Urothelium cell line (cell line): ENCODE results near the gene NDN.
"Not testable (repeated sequence)": the region's sequence is repeated elsewhere in the genome, so short reads cannot be mapped to it uniquely, and the experiment has no call there.

Source experiments
- DNase-seq: peaks from one replicate; pipeline ENCODE4 v3.0.0; 2011; ENCODE audit warnings: low spot score, mixed read lengths
- FAIRE-seq: peaks from 2 replicates; lab custom pipeline; 2011; peaks lifted over from hg19 to GRCh38; lab: Jason Lieb, UNC

Gene NDN

DNA sequence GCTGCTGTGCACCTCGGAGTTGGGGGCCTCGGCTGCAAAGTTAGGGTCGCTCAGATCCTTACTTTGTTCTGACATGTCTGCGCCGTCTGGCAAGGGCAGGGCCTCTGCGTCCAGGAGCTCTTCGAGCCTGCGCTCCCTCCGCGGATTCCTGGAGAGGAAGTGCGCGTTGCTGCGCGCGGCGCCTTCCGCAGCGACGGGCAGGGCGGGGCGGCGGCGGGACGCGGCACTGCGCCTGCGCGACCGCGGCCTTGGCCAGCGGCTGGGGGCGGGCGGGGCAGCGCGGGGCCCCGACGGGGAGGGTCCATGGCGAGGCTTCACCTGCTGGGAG is at the start of gene NDN:
Gene NDN (minus strand): TSS at position 163 of the 328 bp plus-strand sequence. CDS start 88 bp downstream, at position 75.
- peak; percentile 94 for DNase-seq

DNA sequence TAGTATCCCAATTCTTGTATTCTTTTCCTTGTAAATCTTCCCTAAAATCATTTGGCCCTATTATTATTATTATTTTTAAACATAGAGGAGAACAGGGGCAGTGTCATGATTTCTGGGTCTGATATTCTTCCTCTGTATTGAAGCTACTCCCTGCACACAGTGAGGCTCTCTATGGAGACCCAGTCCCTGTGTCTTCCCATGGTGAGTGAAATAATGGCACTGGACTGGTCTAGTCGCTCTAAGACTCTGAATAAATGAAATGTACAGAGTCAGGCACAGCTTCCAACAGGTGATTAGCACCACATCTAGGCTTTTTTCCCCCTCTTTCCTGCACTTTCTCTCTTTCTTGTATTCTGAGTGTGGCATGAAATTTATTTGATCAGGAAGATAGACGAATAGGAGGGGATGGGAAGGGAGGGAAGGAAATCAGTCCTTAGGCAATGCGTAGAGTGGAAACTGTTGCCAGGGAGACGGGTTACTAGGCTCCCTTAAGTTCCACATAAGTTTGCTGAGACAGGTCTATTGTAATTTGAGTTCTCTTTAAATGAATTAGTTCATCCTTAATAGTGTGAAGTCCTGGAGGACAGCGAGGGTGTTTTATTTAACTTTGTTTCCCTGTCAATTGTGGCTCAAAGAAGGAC is 49.0 kb upstream of the NDN start:
- FAIRE-seq (no peak), DNase-seq (no peak)

More for the DNA sequence above, at the start of gene NDN:
- peak; percentile 96 for FAIRE-seq

GRCh38 chr15:23734862-23735261 is 47.8 kb upstream of the NDN start:
- DNase-seq, result no peak
- FAIRE-seq, result no peak

GRCh38 chr15:23713874-23714656 is 27.0 kb upstream of the NDN start:
- not testable (repeated sequence) for FAIRE-seq, DNase-seq

DNA sequence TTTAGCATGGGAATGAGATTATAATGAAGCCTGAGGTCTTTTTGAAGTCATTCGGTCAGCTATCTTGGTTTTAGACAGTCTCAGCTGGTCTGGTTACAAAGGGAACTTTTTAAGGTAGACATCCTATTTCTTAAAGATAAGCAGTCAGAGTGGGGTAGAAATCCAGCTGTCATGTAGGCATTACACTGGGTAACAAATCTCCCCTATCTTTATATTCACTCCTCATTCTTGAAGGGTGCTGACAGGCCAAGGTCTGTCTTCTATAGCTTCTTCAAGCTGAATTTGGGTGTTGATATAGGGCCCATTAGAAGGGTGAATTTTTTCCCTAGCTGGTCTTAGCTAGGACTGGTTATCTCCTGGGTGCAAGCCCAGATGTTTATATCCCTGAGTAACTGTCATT is 21.2 kb upstream of the NDN start:
- no peak for FAIRE-seq

GRCh38 chr15:23695282-23695681 is 8.2 kb upstream of the NDN start:
- FAIRE-seq, result no peak

More for the DNA sequence above, 21.2 kb upstream of the NDN start:
- no peak for DNase-seq

GRCh38 chr15:23694592-23694991 is 7.5 kb upstream of the NDN start:
- DNase-seq (no peak), FAIRE-seq (no peak)

More at GRCh38 chr15:23695282-23695681, 8.2 kb upstream of the NDN start:
- DNase-seq, result no peak

DNA sequence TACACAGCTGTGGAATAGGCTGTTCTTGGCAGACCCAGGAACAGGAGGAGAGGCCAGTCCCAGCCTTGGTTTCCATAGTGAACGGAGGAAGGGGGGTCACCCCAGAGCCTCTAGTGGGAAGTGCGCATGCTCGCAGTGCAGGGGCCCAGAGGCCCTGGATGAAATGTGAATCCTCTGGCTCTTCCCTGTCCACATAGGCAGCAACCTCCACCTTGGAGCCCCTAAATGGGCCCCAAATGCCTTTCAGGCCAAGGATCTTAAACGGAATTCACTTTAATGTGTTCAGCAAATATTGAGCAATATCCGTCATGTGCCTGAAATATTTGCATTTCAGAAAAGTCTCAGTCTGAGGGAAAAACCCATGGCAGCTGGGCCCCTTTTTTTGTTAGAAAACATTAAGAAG is 3.3 kb upstream of the NDN start:
- peak; percentile 20 for DNase-seq
- FAIRE-seq, result no peak

- no peak for FAIRE-seq
Measured at GRCh38 chr15:23690015-23690414, 2.9 kb upstream of the NDN start.

GRCh38 chr15:23686466-23687142 is 501 bp downstream of the NDN start:
- DNase-seq (peak; percentile 26), FAIRE-seq (no peak)

More at GRCh38 chr15:23690015-23690414, 2.9 kb upstream of the NDN start:
- no peak for DNase-seq

DNA sequence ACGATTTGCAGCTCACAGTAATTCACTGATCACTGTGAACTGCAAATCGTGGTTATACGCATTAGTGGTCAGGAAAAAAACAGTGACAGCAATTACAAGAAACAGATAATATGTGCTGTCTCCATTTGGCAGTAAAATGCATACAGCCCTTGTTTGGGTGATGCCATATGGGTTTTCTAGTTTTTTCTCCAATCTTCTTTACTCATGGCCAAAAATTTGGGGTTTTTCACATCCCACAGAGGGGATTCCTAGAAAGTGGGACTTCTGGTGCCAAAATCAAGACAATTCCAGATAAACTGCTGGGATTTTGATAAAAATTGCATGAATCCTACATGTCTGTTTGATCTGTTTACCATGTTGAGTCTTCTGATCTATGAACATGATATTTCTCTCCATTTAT is 15.6 kb downstream of the NDN start:
- FAIRE-seq, result no peak

DNA sequence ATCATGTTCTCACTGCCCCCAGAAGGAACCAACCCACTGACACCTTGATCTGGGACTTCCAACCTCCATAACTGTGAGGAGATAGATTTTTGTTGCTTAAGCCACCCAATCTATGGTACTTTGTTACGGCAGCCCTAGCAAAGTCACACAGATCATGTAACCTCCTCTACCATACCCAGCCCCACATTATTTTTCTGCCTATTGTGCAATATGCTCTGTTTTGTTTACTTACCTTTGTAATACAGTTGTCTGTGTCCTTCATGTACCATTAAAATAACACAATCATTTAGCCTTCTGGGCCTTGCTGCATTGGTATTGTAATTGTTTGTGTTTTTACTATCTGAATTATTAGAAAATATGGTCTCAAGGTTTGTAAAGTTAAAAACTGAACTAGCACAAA is 16.1 kb downstream of the NDN start:
- FAIRE-seq, result no peak

More for the DNA sequence above, 15.6 kb downstream of the NDN start:
- DNase-seq, result no peak

DNA sequence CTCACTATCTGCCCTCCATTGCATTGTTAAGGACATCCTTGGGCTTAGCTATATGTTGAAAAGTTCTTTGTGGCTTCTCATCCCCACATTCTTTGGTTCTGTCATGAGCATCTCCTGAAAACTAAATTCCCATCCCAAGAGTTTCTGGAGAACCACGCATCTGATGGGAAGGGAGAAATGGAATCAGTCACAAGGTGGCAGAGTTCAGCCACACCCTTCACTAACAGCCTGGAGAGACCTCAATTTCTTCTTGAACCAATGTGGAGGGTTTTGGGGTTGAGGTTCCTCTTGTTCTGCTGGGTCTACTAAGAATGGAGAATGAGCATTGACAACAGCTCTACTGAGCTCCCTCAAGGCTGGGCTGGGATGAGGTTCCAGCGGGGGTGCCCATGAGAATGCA is 23.9 kb downstream of the NDN start:
- DNase-seq (no peak), FAIRE-seq (no peak)

More for the DNA sequence above, 16.1 kb downstream of the NDN start:
- DNase-seq, result no peak

DNA sequence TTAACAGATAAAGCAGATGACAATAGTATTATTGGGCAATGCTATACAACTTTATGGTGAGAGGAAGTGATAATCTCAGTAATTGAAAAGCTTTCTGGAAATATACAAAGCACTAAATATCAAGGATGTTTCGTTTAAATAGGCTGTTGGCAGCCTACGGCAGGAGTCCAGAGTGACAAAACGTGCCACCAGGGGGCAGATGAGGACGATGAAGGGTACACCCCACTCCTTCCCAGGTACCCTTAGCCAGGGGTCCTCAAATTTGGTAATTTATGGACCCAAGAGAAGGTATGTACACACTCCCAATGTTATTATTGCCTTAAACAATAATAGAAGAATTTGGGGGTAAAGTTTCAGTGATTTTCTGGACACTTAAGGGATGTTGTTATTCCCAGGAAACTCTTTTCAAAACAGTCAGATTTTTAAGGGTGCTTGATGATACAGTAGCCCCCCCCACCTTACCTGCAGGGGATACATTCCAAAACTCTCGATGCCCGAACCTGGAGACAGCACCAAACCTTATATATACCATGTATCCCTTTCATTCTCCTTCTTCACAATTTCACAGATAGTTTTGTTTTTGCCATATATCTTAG is 38.1 kb downstream of the NDN start:
- DNase-seq (peak; percentile 49), FAIRE-seq (no peak)

DNA sequence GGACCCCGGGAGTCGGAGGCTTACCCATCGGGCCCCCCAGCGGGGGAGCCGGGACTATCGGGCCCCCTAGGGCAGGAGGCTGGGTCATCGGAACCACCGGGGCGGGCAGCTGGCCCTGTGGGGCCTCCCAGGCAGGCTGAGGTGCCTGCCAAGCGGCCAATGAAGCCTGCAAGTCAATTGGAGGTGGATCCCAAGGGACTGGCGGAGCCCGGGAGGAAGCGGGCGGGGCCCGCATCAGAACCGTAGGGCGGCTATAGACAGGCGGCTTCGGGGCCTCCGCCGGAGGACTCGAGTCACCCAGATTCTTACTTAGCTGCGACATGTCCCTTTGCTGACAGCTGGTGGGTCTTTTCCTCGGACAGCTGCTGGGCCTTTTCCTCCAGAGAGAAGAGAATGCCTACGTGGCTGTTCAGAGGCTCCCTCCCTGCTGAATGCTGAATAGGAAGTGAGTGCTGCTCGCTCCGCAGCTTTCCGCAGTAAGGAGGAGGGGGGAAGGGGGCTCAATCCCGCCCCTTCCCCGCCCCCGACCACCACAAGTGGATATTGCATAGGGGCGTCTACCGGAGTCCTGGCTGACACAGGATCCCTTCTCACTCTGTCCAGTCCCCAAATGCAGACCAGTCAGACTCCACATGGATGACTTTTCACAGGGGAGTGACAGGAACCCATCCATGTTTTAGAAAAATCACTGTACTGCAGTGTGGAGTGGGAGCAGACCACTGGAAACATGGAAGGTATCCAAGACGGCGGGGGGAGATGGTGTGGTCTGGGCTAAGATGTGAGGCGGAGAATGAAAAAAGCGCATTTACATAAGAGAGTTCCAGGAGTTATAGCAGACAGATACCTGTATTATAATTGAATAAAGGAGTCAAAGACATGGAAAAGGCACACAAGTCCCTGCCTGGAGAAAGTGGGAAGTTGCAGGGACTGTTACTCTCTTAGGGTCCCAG is 39.4 kb downstream of the NDN start, which contains the start of gene MAGEL2:
Gene MAGEL2 (minus strand): TSS at position 447 of the 950 bp plus-strand sequence. CDS start 125 bp downstream, at position 322.
- FAIRE-seq (no peak), DNase-seq (peak; percentile 55)

- FAIRE-seq (no peak), DNase-seq (no peak)
Measured at GRCh38 chr15:23647001-23647295, 40.2 kb downstream of the NDN start.

DNA sequence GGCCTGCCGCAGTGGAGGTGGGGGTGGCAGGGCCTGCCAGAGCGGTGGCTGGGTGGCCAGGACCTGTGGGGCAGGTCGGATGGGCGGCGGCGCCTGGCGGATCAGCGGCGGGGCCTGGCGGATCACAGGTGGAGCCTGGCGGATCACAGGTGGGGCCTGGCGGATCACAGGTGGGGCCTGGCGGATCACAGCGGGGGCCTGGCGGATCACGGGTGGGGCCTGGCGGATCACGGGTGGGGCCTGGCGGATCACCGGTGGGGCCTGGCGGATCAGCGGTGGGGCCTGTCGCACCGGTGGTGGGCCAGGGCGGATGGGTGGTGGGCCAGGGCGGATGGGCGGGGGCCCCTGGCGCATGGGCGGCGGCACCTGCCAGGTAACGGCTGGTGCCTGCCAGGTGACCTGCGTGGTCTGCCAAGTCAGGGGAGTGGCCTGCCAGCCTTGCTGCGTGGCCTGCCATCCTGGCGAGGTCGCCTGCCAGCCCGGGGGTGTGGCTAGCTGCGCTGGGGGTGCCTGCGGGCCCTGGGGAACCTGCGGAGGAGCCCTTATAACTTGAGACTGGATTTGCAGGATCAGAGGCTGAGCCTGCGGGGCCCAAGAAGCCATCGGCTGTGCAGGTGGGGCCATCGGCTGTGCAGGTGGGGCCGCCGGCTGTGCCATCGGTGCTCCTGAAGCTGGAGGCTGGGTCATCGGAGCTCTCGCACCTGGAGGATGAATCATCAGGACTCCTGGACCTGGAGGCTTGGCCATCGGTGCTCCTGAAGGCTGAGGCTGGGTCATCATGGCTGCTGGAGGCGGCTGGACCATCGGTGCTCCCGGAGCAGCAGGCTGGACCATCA is 40.7 kb downstream of the NDN start:
- DNase-seq (no peak), FAIRE-seq (no peak)

- FAIRE-seq, result no peak
- no peak for DNase-seq
Measured at GRCh38 chr15:23645371-23646164, 41.5 kb downstream of the NDN start.

DNA sequence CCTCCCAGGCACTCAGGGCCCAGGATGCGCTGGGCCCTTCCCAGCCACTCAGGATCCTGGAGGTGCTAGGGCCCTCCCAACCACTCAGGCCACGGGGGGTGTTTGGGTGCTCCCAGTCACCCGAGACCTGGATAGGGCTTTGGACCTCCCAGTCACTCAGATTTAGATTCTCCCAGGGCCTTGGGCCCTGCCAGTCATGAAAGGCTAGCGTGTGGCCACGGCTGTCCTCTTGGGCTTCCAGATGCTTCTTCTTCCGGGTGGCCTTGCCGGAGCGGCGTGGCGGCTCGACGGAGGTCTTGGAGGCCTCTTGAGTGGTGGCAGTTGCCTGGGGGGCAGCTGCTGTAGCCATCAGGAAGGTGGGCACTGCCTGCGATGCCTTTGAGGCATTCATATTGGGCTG is 42.3 kb downstream of the NDN start:
- DNase-seq (no peak), FAIRE-seq (no peak)
